HG02610 (cell line): ENCODE data around the gene SCAF8.

Source experiments
- ATAC-seq: cut with Tn5 transposase; IDR thresholded peaks from one replicate; pipeline ENCODE4 v1.9.1; 2021; ENCODE audit warnings: mild to moderate bottlenecking, moderate library complexity; ENCODE audit not compliant: unreplicated experiment

The SCAF8 gene

DNA sequence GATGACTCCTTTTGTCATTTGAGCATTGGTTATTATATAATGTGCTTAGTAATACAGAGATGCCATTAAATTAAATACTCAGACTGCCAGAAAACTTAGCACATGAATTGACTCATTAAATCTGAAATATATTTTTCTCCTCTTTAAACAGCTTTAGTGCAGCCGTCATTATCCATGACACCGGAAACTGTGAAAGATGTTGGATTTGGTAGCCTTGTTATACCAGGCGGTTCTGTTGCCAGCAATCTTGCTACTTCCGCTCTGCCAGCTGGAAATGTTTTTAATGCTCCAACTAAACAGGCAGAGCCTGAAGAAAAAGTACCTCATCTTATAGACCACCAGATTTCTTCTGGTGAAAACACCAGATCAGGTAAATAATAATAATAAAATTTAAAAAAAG, 97.6 kb downstream of the SCAF8 start:
- no peak for ATAC-seq

DNA sequence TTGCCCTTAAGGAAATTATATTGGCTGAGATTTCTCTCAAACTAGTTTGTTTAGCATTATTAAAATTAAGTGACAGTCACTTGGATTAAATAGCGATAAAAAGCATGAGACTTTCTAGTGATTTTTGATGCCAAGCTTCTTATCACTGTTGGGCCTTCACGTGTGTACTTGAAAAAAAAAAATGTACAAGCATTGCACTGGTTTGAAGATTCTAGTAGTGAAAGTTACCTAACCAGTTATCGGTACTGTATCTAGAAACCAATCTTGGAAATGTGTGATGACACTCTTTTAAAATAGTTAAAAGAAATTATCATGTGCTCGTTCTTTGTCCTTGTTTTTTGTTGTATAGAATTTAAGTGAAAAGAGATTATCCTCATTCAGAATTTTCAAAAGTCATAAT, 102.1 kb downstream of the SCAF8 start:
- ATAC-seq, result no peak

- ATAC-seq, result no peak
Observed at GRCh38 chr6:154839546-154839945, 106.3 kb downstream of the SCAF8 start.

GRCh38 chr6:154840363-154840762, 107.1 kb downstream of the SCAF8 start:
- no peak for ATAC-seq

GRCh38 chr6:154841109-154841508, 107.9 kb downstream of the SCAF8 start:
- no peak for ATAC-seq

- no peak for ATAC-seq
Observed at GRCh38 chr6:154842833-154843232, 109.6 kb downstream of the SCAF8 start.

DNA sequence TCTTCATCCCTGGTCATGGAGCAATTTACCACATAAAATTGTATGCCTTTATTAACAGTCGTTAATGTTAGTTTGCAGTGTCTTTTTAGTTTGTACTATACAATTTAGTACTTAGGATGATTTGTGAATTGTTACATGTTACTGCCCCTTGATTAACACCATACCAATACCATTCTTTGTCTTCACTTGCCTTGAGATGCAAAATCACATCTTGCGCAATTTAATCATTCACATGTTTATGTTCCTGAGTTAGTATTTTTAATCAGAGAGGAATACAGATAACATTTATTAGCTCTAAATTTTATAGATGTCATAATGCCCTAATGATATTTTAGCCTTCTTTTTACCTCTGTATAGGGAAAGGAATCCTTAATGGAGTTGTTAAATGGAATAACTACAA, 114.1 kb downstream of the SCAF8 start:
- no peak for ATAC-seq

- ATAC-seq, result no peak
Observed at GRCh38 chr6:154848580-154848979, 115.4 kb downstream of the SCAF8 start.

DNA sequence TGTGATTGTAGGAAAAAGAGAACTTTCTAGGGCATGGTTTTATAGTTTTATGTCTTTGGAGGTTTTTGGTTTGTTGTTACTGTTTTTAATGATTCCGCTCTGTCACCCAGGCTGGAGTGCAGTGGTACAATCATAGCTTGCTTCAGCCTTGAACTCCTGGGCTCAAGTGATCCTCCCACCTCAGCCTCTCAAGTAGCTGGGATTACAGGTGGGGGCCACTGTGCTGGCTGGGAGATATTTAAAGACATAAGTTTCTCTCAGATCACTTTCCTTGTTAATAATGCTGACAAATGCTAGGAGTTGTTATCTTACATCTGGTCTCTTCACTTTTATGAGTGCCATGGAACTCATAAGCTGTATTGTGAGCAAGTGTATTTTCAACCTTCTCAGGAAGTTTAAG, 116.3 kb downstream of the SCAF8 start:
- ATAC-seq, result no peak

DNA sequence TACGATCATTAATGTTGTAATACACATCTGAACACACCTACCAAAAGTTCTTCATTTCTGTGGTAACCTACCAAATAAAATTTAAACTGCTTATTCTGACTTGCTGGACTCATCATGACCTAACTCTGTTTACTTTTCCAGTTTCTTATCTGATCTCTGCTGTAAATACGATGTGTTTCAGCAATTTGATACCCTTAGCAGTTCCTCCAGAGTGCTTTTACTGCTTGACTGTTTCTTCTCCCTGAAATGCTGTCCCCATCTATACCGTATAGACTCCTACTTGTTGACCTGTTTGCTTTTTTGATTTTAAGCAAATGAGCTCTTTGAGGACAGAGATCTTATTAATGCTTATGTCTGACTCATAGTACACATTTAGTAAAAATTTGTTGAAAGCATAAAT, 119.5 kb downstream of the SCAF8 start:
- no peak for ATAC-seq

DNA sequence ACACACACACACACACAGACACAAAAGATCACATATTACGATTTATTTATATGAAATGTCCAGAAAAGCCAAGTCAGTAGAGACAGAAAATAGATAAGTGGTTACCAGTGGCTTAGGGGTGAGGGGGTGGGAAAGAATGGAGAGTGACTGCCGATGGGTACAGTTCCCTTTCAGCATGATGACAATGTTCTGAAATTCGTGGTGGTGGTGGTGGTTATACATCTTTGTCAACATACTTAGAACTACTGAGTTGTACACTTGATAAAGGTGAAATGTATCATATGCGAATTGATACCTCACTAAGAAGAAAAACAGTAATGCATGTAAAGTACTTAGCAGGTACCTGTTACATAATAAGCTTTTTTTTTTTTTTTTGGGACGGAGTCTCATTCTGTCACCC, 124.3 kb downstream of the SCAF8 start:
- no peak for ATAC-seq

DNA sequence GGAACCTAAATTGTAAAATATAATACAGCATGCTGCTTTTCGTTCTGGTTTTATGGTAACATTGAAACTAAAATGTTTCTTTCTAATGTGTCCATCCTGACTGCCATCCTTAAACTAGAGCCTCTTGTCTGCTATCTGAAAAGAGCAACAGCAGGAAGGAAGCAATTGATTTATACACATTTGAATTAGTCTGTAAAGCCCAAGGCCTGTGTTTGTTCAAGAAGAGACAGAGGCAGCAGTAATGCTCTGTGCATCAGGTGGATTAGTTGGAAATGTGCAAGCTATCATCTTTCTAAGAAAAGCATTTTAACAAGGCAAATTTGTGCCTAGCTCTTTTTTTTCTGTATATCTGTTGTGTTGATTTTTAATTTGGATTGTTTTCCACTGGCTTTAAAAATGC, 128.6 kb downstream of the SCAF8 start:
- no peak for ATAC-seq

DNA sequence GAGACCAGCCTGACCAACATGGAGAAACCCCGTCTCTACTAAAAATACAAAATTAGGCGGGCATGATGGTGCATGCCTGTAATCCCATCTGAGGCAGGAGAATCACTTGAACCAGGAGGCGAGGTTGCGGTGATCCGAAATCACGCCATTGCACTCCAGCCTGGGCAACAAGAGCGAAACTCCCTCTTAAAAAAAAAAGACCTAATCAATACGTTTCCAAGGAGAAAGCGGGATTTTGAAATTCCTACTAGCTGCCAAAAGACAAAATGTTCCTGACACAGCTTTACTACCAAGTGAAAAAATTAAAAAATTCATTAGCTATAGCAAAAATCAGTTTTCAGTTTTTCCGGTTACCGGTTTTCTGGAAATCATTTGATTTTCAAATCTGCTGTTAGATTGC, 129.3 kb downstream of the SCAF8 start:
- ATAC-seq, result no peak

DNA sequence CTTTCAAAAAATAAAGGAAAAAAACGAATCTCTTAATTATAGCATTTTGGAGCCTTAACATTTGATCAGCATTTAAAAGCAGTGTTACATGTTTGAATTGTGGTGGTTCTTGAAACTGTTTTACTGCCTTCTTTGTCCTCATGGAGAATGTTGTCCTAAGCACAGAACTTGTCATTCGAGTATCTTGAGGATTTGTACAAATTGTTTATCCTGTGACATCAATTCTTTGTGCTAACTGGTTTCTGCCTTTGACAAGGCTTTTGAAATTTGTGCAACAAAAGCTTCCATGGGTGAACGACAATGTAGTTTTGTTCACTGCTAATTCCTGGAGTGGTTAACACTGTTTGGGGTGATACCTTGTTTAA, 130.8 kb downstream of the SCAF8 start:
- ATAC-seq, result no peak

DNA sequence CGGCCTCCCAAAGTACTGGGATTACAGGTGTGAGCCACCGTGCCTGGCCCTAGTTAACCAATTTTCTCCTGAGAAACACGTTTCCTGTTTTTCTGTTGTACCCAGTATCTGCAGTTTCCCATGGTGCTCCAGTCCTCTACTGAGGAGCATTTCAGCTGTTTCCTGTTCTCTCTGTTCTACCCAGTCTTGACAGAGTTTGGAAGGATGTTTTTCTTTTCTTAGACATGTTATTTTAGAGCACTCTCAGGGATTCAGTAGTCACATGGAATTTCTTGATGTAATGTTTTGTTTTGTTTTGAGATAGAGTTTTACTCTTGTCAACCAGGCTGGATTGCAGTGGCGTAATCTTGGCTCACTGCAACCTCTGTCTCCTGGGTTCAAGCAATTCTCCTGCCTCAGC, 132.1 kb downstream of the SCAF8 start:
- no peak for ATAC-seq

DNA sequence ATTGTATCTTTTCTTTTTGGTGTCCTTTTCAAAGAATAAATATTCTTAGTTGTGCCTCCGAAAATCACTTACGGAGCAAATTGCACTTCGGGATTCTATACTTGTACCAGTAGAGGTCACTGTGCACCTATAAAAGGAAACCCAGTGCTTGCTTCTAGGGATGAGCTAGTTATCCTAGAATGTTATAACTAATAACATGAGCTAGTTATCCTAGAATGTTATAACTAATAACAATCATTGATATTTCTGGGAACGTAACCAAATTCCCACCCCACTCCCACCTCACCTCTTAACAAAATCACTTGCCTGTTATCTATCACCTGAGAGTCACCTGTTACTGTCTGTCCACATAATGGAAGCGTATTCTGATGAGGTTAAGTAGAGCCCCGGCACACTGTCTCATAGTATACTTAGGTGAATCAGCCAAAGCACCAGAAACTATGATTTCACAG, 135.0 kb downstream of the SCAF8 start:
- no peak for ATAC-seq

- ATAC-seq, result no peak
Observed at GRCh38 chr6:154872542-154873114, 139.4 kb downstream of the SCAF8 start.

GRCh38 chr6:154873546-154873945, 140.3 kb downstream of the SCAF8 start:
- no peak for ATAC-seq

DNA sequence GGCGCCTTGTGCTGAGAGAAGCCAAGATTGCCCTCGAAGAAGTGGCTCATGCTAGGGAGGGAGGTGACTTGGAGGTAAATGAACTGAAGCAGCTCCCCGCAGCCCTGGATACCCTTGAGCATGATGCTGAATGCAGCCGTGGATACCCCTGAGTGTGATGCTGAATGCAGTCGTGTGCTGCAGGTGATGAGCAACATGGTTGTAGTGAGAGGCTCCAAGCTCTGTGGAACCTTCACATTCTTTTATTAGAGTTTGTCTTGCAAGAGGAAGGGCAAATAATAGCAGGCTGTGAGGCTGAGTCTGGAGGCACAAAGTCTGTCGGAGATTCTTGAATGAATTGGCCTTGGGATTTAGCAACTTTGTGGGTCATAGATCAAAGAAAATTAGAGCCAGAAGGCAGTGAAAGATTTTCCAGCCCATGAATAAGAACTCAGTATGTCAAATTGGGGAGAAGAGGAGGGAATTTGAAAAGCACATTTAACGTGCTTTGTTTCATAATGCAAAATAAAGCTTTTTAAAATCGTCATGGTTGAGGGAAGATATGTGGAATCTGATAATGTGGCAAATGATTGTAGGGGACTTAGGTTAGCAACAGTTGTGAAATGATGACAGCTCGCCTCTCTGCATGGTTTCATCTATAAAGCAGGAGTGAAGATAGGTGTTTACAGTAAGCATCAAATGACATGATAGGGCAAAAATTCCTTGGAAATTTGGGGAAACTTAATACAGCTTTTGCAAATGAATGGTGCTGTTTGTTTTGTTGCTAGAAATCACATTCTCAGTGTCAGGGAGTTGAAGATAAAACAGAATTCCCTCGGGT, 141.8 kb downstream of the SCAF8 start:
- ATAC-seq, result no peak

DNA sequence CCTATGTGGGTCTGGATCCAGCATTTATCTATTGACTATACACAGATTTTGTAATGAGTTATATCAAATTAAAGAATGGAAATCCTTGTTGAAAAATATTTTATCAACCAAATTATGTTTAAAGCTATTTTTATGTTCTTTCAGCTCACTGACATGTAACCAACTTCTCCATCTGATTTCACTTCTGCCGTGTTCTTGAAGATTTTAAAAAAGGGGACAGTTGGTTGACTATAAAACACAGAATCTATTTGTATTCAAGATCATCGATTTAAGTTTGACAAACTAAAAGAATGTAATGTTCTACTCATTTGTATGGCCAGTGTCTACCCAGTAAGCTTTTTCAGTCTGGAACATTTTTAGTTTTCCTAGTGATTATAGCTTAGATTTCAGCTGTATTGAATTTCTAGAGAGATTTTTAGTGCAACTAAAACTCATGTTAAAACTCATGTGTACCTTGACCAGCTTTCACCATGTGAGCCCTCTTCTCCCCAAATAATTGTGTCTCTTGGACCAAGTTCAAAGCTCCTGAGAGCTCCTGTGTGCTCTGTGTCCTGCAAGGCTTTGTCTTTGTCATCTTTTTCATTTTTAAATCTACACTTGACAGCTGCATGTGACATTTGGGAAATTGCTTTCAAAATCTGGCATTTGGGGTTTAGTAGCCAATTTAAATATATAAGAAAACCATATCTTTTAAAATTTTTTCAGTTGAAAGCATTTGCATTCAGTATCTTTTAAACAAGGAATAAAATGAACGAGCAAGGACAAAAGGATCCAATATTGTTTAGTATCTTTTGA, 143.5 kb downstream of the SCAF8 start:
- no peak for ATAC-seq

- no peak for ATAC-seq
Observed at GRCh38 chr6:154878871-154879491, 145.8 kb downstream of the SCAF8 start.
